A673 (cell line): ENCODE data around the gene GSTM5.

Source experiments
- EZH2 ChIP-seq: fragments of 200-600 bp; sonication (generic); IDR thresholded peaks from 2 replicates; pipeline ENCODE4 v1.6.1; 2017; ENCODE audit warnings: borderline replicate concordance, low read depth, mild to moderate bottlenecking, mixed read lengths, antibody characterized with exemption, low read length; ENCODE audit not compliant: poor library complexity, severe bottlenecking
- TF ChIP-seq, protein P1 (sequence below): fragments of 300-800, 200-600 bp; sonication (generic); conservative IDR thresholded peaks from 2 replicates; pipeline ENCODE4 v1.5.1; 2017; ENCODE audit warnings: low read depth, mild to moderate bottlenecking, antibody characterized with exemption, low read length, moderate library complexity, mixed read lengths

DNA sequence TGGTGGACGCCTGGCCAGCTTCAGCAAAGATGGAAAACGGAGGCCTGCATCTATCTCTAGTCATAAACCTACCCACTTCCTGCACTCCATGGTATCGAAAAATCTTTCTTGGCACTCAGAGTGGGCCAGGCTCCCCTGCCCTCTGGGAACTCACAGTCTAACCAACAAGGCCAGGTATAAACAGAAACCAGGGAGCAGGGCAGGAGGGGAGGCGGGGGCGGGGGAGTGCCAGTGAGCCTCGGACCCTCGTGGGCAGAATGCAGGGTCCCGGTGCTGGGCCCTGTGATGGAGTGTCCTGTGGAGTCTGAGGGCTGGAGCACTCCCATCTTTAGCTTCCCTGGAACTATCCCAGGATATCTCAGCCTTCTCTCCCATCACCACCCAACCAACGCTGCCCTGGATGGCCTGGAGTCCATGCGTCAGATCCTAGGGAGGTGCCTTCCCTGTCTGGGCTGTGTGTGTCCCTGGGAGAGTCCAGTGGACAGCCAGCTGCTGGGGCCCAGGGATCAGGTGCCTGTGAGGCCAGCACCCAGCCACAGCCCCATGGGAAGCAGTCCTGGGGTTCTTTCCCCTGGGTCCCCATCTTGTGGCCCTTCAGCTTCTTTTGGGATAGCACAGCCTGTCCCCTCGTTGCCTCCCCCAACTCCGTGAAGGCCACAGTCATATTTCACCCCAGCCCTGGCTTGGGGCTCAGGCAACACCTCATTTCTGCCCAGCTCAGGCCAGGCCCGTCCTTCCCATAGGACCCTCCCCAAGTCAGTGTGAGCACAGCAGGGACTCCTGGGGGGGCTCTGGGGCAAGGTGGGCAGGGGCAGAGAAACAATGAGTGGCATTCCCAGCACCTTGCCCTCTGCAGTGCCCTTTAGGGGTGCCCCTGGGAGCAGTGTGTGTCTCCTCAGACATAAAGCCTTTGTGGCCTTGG is 52.8 kb downstream of the GSTM5 start:
- no peak for TF ChIP-seq EZH2
- TF ChIP-seq, protein P1, sequence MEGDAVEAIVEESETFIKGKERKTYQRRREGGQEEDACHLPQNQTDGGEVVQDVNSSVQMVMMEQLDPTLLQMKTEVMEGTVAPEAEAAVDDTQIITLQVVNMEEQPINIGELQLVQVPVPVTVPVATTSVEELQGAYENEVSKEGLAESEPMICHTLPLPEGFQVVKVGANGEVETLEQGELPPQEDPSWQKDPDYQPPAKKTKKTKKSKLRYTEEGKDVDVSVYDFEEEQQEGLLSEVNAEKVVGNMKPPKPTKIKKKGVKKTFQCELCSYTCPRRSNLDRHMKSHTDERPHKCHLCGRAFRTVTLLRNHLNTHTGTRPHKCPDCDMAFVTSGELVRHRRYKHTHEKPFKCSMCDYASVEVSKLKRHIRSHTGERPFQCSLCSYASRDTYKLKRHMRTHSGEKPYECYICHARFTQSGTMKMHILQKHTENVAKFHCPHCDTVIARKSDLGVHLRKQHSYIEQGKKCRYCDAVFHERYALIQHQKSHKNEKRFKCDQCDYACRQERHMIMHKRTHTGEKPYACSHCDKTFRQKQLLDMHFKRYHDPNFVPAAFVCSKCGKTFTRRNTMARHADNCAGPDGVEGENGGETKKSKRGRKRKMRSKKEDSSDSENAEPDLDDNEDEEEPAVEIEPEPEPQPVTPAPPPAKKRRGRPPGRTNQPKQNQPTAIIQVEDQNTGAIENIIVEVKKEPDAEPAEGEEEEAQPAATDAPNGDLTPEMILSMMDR, result no peak
